ENCODE data around the gene ARHGAP6.
"Not testable (repeated sequence)": the region's sequence is repeated elsewhere in the genome, so short reads cannot be mapped to it uniquely, and the experiment has no call there.

The ARHGAP6 gene

GRCh38 chrX:11374570-11374969 is 291.1 kb downstream of the ARHGAP6 start:
- H3K4me3 ChIP-seq (ENCODE audit: low read depth, low read length): no peak overlapping the region
- H3K9me3 ChIP-seq (ENCODE audit: control insufficient read depth, insufficient read depth, low read depth, low read length): no peaks in the 10 kb centered on the region
- H3K9ac ChIP-seq (ENCODE audit: low read length): no peak overlapping the region
- H3K4me1 ChIP-seq (ENCODE audit: control insufficient read depth, insufficient read depth, low read length): peaks cover 17% of the 10 kb centered on the region
- H3K27me3 ChIP-seq (ENCODE audit: control insufficient read depth, insufficient read depth, low read length): no peaks in the 10 kb centered on the region
- no peaks in the 10 kb centered on the region for H3K36me3 ChIP-seq (ENCODE audit: control insufficient read depth, insufficient read depth, low read length)
- no peak overlapping the region for H3K27ac ChIP-seq (ENCODE audit: low read depth, low read length)

DNA sequence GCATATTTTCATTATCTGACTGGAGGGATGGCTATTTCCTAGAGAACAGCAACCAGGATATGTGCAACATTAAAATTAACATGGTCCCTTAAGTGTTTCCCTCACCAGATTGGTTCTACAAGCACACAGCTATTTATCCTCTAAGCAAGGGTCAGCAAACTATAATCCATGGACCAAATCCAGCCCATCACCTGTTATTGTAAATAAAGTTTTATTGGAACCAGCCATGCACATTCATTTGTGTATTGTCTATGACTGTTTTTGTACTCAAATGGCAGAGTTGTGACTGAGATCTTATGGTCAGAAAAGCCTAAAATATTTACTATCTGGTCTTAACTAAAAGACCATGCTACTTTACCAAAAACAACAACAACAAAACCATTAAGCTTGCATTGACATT is 294.6 kb downstream of the ARHGAP6 start:
- Histone ChIP-seq H3K36me3 (ENCODE audit: control insufficient read depth, insufficient read depth, low read length) (no peaks in the 10 kb centered on the region), H3K9ac (ENCODE audit: low read length) (no peak overlapping the region), H3K4me3 (ENCODE audit: low read depth, low read length) (no peak overlapping the region), H3K4me1 (ENCODE audit: control insufficient read depth, insufficient read depth, low read length) (peaks cover 17% of the 10 kb centered on the region), H3K9me3 (ENCODE audit: control insufficient read depth, insufficient read depth, low read depth, low read length) (no peaks in the 10 kb centered on the region), H3K27ac (ENCODE audit: low read depth, low read length) (no peak overlapping the region), H3K27me3 (ENCODE audit: control insufficient read depth, insufficient read depth, low read length) (no peaks in the 10 kb centered on the region)

DNA sequence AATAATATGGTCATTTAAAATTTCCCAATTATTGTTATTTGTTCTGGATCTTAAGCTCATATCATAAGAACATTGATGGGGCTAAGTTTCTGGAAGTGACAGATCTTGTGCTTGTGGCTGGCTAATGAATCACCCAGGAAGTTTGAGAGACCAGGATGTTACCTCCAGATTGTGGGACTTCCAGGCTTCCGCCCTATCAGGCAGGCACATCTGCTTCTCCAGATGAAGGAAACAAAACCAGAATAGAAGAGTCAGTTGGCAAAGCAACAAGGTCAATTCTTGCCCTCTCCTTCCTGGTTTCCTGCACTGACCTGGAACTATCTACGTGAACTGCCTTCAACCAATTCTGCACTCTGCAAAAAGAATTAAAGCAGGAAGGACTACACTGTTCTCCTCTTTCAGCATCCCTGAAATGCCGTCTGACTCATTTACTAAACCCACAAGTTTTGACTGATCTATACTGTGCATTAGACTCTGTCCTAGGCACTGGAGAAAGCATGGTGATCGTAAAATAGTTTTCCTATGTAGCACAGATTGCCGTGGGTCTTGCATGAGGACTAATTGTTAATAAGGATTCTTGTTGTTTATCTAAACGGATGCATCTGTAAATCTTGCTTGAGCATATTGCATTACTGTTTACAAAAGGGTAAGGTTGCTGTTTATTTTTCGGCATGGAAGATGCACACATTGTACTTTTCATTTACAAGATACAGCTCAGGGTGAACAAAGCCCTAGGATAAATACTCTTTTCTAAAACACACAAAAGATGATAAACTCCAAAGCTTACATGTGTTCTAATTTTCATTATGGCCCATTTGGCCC is 297.9 kb downstream of the ARHGAP6 start:
- no peak overlapping the region for H3K27ac ChIP-seq (ENCODE audit: low read depth, low read length)
- H3K9ac ChIP-seq (ENCODE audit: low read length): no peak overlapping the region

DNA sequence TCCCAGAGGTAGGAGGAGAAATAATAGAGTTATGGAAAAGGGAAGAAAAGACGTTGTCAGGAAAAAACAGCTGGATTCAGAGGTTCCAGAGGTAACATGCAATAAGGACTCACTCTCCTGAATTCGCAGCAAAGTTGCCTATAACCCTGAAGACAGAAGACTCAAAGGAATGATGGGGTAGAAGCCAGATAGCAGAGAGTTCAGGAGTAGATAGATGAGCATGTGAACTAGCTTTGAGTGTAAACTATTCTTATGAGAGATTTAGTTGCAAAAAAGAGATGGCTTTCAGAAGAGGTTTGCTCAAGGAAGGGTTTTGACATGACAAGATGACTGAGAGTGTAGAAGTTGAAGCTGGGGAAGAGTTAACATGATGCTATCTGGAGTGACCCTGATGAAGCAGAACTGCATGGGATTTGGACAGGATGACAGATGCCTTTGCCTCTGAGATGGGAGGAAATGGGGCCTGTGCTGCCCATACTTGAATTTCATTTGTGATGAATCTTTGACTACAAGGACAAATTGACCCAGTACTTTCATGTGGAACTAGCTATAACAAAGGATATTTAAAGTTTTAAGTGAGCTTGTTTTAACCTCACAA is 298.6 kb downstream of the ARHGAP6 start:
- H3K36me3 ChIP-seq (ENCODE audit: control insufficient read depth, insufficient read depth, low read length): no peaks in the 10 kb centered on the region
- no peaks in the 10 kb centered on the region for H3K27me3 ChIP-seq (ENCODE audit: control insufficient read depth, insufficient read depth, low read length)
- H3K9ac ChIP-seq (ENCODE audit: low read length): no peak overlapping the region
- H3K4me1 ChIP-seq (ENCODE audit: control insufficient read depth, insufficient read depth, low read length): no peaks in the 10 kb centered on the region
- no peak overlapping the region for H3K27ac ChIP-seq (ENCODE audit: low read depth, low read length)
- H3K9me3 ChIP-seq (ENCODE audit: control insufficient read depth, insufficient read depth, low read depth, low read length): peaks cover 3% of the 10 kb centered on the region; the same call in 1 of the 2 replicates
- H3K4me3 ChIP-seq (ENCODE audit: low read depth, low read length): no peak overlapping the region

More for the DNA sequence above, 297.9 kb downstream of the ARHGAP6 start:
- H3K4me1 ChIP-seq (ENCODE audit: control insufficient read depth, insufficient read depth, low read length): no peaks in the 10 kb centered on the region
- H3K4me3 ChIP-seq (ENCODE audit: low read depth, low read length): no peak overlapping the region
- H3K27me3 ChIP-seq (ENCODE audit: control insufficient read depth, insufficient read depth, low read length): no peaks in the 10 kb centered on the region
- H3K36me3 ChIP-seq (ENCODE audit: control insufficient read depth, insufficient read depth, low read length): no peaks in the 10 kb centered on the region
- H3K9me3 ChIP-seq (ENCODE audit: control insufficient read depth, insufficient read depth, low read depth, low read length): peaks cover 3% of the 10 kb centered on the region; the same call in 1 of the 2 replicates

DNA sequence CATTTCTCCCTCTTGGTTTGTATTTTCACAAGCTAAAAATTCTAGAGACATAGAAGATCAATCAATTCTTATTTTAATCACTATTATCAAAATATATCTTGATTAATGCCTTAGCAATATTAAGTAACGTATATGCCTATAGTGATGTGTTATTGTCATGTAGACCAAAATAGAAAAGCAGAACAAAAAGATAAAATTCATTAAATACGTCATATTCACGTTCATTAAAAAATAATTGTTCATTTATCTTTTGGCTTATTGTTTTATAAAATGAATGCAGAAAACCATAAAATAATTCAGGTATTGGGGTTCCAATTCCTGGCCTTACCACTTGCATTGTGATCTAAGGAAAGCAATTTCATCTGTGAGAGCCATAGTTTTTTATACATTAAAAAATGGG is 300.3 kb downstream of the ARHGAP6 start:
- Histone ChIP-seq H3K36me3 (ENCODE audit: control insufficient read depth, insufficient read depth, low read length) (no peaks in the 10 kb centered on the region), H3K27me3 (ENCODE audit: control insufficient read depth, insufficient read depth, low read length) (no peaks in the 10 kb centered on the region), H3K27ac (ENCODE audit: low read depth, low read length) (no peak overlapping the region), H3K4me3 (ENCODE audit: low read depth, low read length) (no peak overlapping the region), H3K4me1 (ENCODE audit: control insufficient read depth, insufficient read depth, low read length) (no peaks in the 10 kb centered on the region), H3K9me3 (ENCODE audit: control insufficient read depth, insufficient read depth, low read depth, low read length) (peaks cover 3% of the 10 kb centered on the region; the same call in 1 of the 2 replicates), H3K9ac (ENCODE audit: low read length) (no peak overlapping the region)

GRCh38 chrX:11364835-11365234 is 300.9 kb downstream of the ARHGAP6 start:
- no peak overlapping the region for H3K9ac ChIP-seq (ENCODE audit: low read length)
- H3K4me3 ChIP-seq (ENCODE audit: low read depth, low read length): no peak overlapping the region
- H3K4me1 ChIP-seq (ENCODE audit: control insufficient read depth, insufficient read depth, low read length): no peaks in the 10 kb centered on the region
- H3K9me3 ChIP-seq (ENCODE audit: control insufficient read depth, insufficient read depth, low read depth, low read length): peaks cover 3% of the 10 kb centered on the region; the same call in 1 of the 2 replicates
- H3K27me3 ChIP-seq (ENCODE audit: control insufficient read depth, insufficient read depth, low read length): no peaks in the 10 kb centered on the region
- no peak overlapping the region for H3K27ac ChIP-seq (ENCODE audit: low read depth, low read length)
- H3K36me3 ChIP-seq (ENCODE audit: control insufficient read depth, insufficient read depth, low read length): no peaks in the 10 kb centered on the region

GRCh38 chrX:11363825-11364224 is 301.9 kb downstream of the ARHGAP6 start:
- H3K4me1 ChIP-seq (ENCODE audit: control insufficient read depth, insufficient read depth, low read length); H3K27me3 ChIP-seq (ENCODE audit: control insufficient read depth, insufficient read depth, low read length); H3K27ac ChIP-seq (ENCODE audit: low read depth, low read length); H3K36me3 ChIP-seq (ENCODE audit: control insufficient read depth, insufficient read depth, low read length); H3K4me3 ChIP-seq (ENCODE audit: low read depth, low read length); H3K9ac ChIP-seq (ENCODE audit: low read length); H3K9me3 ChIP-seq (ENCODE audit: control insufficient read depth, insufficient read depth, low read depth, low read length): not testable (repeated sequence)

DNA sequence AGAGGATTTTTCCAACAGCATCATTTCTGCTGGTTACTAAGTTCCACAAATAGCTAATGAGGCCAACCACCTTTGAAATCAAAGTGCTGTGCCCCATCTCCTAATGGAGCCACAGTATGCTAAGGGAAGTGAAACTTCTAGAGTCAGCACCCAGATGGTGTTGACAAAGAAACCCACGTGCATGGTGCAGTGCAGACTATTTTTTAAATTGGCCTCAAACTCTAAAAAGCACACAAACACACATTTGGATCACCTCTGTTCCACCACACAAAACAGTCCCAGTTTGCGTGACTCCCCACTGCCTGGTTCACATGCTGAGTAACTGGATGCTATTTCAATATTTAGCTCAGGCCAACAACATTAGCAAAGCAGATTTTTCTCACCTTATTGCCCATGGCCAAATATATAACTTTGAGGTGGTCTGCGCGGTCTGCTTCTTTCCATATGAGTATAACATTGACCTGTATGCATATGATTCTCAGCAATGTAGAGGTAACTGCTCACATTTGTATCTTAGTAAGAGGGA is 302.6 kb downstream of the ARHGAP6 start:
- H3K36me3 ChIP-seq (ENCODE audit: control insufficient read depth, insufficient read depth, low read length): no peaks in the 10 kb centered on the region
- no peaks in the 10 kb centered on the region for H3K4me1 ChIP-seq (ENCODE audit: control insufficient read depth, insufficient read depth, low read length)
- no peak overlapping the region for H3K9ac ChIP-seq (ENCODE audit: low read length)
- peaks cover 3% of the 10 kb centered on the region; the same call in 1 of the 2 replicates for H3K9me3 ChIP-seq (ENCODE audit: control insufficient read depth, insufficient read depth, low read depth, low read length)
- H3K27ac ChIP-seq (ENCODE audit: low read depth, low read length): no peak overlapping the region
- H3K4me3 ChIP-seq (ENCODE audit: low read depth, low read length): no peak overlapping the region
- H3K27me3 ChIP-seq (ENCODE audit: control insufficient read depth, insufficient read depth, low read length): no peaks in the 10 kb centered on the region

DNA sequence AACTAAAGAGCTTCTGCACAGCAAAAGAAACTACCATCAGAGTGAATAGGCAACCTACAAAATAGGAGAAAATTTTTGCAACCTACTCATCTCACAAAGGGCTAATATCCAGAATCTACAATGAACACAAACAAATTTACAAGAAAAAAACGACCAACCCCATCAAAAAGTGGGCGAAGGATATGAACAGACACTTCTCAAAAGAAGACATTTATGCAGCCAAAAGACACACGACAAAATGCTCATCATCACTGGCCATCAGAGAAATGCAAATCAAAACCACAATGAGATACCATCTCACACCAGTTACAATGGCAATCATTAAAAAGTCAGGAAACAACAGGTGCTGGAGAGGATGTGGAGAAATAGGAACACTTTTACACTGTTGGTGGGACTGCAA is 304.1 kb downstream of the ARHGAP6 start:
- H3K36me3 ChIP-seq (ENCODE audit: control insufficient read depth, insufficient read depth, low read length); H3K27me3 ChIP-seq (ENCODE audit: control insufficient read depth, insufficient read depth, low read length); H3K9ac ChIP-seq (ENCODE audit: low read length); H3K9me3 ChIP-seq (ENCODE audit: control insufficient read depth, insufficient read depth, low read depth, low read length); H3K4me3 ChIP-seq (ENCODE audit: low read depth, low read length); H3K4me1 ChIP-seq (ENCODE audit: control insufficient read depth, insufficient read depth, low read length); H3K27ac ChIP-seq (ENCODE audit: low read depth, low read length): not testable (repeated sequence)

- not testable (repeated sequence) for H3K9ac ChIP-seq (ENCODE audit: low read length); H3K9me3 ChIP-seq (ENCODE audit: control insufficient read depth, insufficient read depth, low read depth, low read length); H3K4me3 ChIP-seq (ENCODE audit: low read depth, low read length); H3K4me1 ChIP-seq (ENCODE audit: control insufficient read depth, insufficient read depth, low read length); H3K27ac ChIP-seq (ENCODE audit: low read depth, low read length); H3K36me3 ChIP-seq (ENCODE audit: control insufficient read depth, insufficient read depth, low read length); H3K27me3 ChIP-seq (ENCODE audit: control insufficient read depth, insufficient read depth, low read length)
Measured at GRCh38 chrX:11355944-11356343, 309.8 kb downstream of the ARHGAP6 start.

DNA sequence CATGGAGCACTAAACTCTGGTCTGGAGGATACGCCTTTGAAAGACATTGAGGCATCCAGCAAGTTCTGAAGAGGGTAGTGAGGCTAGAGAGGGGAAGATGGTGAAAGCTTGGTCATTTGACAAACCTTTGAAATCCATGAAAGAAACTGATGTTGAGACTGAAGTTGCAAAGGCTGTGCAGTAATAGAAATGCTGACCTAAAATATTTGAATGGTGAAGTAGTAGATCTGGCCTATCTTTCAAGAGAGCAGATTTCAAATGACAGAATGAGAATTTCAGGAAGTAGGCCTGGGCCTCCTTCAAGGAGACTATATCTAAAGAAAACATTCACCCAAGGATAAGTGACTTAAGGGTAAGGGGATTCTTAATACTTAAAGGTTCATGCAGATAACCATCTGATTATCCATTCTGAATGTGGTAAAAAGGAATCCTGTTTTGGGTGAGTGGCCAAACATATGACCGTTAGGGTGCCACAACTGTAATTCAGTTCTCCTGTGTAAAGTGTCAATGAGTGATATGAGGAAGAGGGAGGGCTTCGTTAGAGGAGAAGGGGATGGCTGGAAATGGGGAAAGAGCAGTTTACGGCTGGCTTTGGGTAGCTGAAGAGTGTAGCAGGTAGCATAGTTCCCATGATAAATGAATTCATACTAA is 310.3 kb downstream of the ARHGAP6 start:
- H3K4me1 ChIP-seq (ENCODE audit: control insufficient read depth, insufficient read depth, low read length): no peaks in the 10 kb centered on the region
- no peaks in the 10 kb centered on the region; the same call in 1 of the 2 replicates for H3K27me3 ChIP-seq (ENCODE audit: control insufficient read depth, insufficient read depth, low read length)
- no peaks in the 10 kb centered on the region for H3K36me3 ChIP-seq (ENCODE audit: control insufficient read depth, insufficient read depth, low read length)
- H3K9me3 ChIP-seq (ENCODE audit: control insufficient read depth, insufficient read depth, low read depth, low read length): no peaks in the 10 kb centered on the region
- no peak overlapping the region for H3K9ac ChIP-seq (ENCODE audit: low read length)
- no peak overlapping the region for H3K4me3 ChIP-seq (ENCODE audit: low read depth, low read length)
- no peak overlapping the region for H3K27ac ChIP-seq (ENCODE audit: low read depth, low read length)
